ENCODE results near the gene MAP1S.

DNA sequence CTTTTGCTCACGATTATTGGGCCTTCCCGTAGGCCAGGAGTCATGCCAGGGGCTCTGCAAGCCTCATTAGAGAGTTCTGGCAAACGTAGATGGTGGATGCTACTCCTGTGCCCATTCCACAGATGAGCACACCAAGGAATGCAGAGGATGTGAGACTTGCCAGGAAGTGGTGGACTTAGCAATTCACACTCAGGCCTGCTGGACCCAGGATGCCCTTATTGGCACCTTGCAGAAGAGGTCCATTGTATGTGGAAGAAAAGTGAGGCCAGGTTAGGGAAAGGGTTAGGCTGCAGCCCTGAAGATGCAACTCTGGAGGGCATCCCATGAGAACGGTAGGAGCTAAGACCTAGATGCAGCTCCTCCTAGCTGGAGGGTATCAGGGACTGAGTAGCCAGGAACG is 37.0 kb upstream of the MAP1S start:
- TF ChIP-seq, protein P1, sequence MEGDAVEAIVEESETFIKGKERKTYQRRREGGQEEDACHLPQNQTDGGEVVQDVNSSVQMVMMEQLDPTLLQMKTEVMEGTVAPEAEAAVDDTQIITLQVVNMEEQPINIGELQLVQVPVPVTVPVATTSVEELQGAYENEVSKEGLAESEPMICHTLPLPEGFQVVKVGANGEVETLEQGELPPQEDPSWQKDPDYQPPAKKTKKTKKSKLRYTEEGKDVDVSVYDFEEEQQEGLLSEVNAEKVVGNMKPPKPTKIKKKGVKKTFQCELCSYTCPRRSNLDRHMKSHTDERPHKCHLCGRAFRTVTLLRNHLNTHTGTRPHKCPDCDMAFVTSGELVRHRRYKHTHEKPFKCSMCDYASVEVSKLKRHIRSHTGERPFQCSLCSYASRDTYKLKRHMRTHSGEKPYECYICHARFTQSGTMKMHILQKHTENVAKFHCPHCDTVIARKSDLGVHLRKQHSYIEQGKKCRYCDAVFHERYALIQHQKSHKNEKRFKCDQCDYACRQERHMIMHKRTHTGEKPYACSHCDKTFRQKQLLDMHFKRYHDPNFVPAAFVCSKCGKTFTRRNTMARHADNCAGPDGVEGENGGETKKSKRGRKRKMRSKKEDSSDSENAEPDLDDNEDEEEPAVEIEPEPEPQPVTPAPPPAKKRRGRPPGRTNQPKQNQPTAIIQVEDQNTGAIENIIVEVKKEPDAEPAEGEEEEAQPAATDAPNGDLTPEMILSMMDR (IDR thresholded peaks at IDR 0.05; ENCODE audit: poor library complexity) = no peak
- TF ChIP-seq EZH2phosphoT487 (IDR thresholded peaks at IDR 0.05; ENCODE audit: low read depth, severe bottlenecking, unreplicated experiment) = no peak
